ENCODE measurements around the gene DNAJC12. TPM values are rescaled to one million over a fixed set of nuclear protein-coding genes. Genes with fewer than 3 reads are reported as not detected.
"Not testable (repeated sequence)": the region's sequence is repeated elsewhere in the genome, so short reads cannot be mapped to it uniquely, and the experiment has no call there.

The DNAJC12 gene
- total RNA-seq, 3 donors from 2014 or later: 6.3 to 8.8 (median 8.8) TPM

GRCh38 chr10:67836488-67836887 lies 1.5 kb downstream of the DNAJC12 start:
- DNase-seq: no peak
- no peak for ATAC-seq
- Histone ChIP-seq H3K9me3 (no peaks in the 10 kb centered on the region), H3K4me3 (no peak overlapping the region), H3K36me3 (ENCODE audit: low read depth) (no peaks in the 10 kb centered on the region), H3K4me1 (ENCODE audit: low read depth) (no peaks in the 10 kb centered on the region)
- no peak for TF ChIP-seq CTCF (IDR thresholded peaks at IDR 0.05)
- intact Hi-C loops (cut with DNase I, micrococcal nuclease): no loop called here

GRCh38 chr10:67835541-67836394 lies 2.2 kb downstream of the DNAJC12 start:
- H3K4me3 ChIP-seq; H3K4me1 ChIP-seq (ENCODE audit: low read depth); intact Hi-C loops (cut with DNase I, micrococcal nuclease); DNase-seq; H3K9me3 ChIP-seq; H3K36me3 ChIP-seq (ENCODE audit: low read depth): not testable (repeated sequence)
- peak; percentile 28 for ATAC-seq

GRCh38 chr10:67834375-67834774 lies 3.6 kb downstream of the DNAJC12 start:
- Histone ChIP-seq H3K9me3 (no peaks in the 10 kb centered on the region), H3K4me3 (no peak overlapping the region), H3K36me3 (ENCODE audit: low read depth) (no peaks in the 10 kb centered on the region), H3K4me1 (ENCODE audit: low read depth) (no peaks in the 10 kb centered on the region)
- ATAC-seq: no peak
- intact Hi-C loops (cut with DNase I, micrococcal nuclease): no loop called here
- no peak for DNase-seq
- TF ChIP-seq CTCF (IDR thresholded peaks at IDR 0.05): no peak

GRCh38 chr10:67827811-67828210 lies 10.2 kb downstream of the DNAJC12 start:
- Histone ChIP-seq H3K9me3 (no peaks in the 10 kb centered on the region), H3K36me3 (ENCODE audit: low read depth) (no peaks in the 10 kb centered on the region), H3K4me3 (no peak overlapping the region), H3K4me1 (ENCODE audit: low read depth) (no peaks in the 10 kb centered on the region)
- ATAC-seq: no peak
- TF ChIP-seq CTCF (IDR thresholded peaks at IDR 0.05): no peak
- intact Hi-C loops (cut with DNase I, micrococcal nuclease): no loop called here
- no peak for DNase-seq

- DNase-seq (no peak), ATAC-seq (peak; percentile 87)
- H3K4me3 ChIP-seq: no peak overlapping the region
- no peak for TF ChIP-seq CTCF (IDR thresholded peaks at IDR 0.05)
- intact Hi-C loops (cut with DNase I, micrococcal nuclease): no loop called here
- H3K4me1 ChIP-seq (ENCODE audit: low read depth): no peaks in the 10 kb centered on the region
- H3K36me3 ChIP-seq (ENCODE audit: low read depth): no peaks in the 10 kb centered on the region
- H3K9me3 ChIP-seq: no peaks in the 10 kb centered on the region
These were observed 18.2 kb downstream of the DNAJC12 start for GRCh38 chr10:67819768-67820204.

- ATAC-seq: peak; percentile 70
- no peak overlapping the region for H3K4me3 ChIP-seq
These were observed 19.7 kb downstream of the DNAJC12 start for GRCh38 chr10:67818323-67818722.

More at GRCh38 chr10:67818323-67818722, 19.7 kb downstream of the DNAJC12 start:
- Histone ChIP-seq H3K36me3 (ENCODE audit: low read depth) (no peaks in the 10 kb centered on the region), H3K4me1 (ENCODE audit: low read depth) (no peaks in the 10 kb centered on the region), H3K9me3 (no peaks in the 10 kb centered on the region)
- DNase-seq: no peak
- no peak for TF ChIP-seq CTCF (IDR thresholded peaks at IDR 0.05)
- intact Hi-C loops (cut with DNase I, micrococcal nuclease): no loop called here
